ENCODE data around the gene MIA.

MIA gene

DNA sequence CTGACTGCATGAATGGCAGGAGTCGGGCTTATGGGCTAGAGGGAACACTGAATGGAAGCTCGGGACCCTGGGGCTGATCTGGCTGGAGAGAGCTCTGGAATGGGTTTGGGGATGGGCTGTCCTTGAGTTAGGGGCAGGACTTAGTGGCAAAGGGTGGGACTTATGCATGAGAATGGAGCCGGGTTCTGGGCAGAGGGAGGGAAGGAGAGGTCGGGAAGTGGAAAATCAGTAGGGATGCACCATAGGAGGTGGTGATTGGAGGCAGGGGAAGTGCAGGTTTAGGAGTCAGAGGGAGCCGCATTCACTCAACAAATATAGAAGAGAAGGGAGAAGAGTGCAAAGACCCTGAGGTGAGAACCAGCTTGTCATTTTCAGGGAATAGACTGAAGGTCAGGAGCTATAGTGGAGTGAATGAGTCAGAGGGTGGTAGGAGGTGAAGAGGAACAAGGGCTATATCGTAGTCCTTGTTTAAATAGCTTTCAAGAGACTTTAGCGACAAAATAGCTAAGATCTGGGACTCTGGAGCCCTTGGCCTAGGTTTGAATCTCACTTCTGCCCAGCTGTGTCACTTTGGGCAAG is 3.5 kb downstream of the MIA start (continued):
- TF ChIP-seq KLF17 (tag by site-specific recombination; IDR thresholded peaks at IDR 0.05), result peak; percentile 12; the same call in 1 of the 2 replicates
- TF ChIP-seq ZNF114 (tag by site-specific recombination; IDR thresholded peaks at IDR 0.05), result no peak
- no peak for TF ChIP-seq ZSCAN30 (tag by site-specific recombination; IDR thresholded peaks at IDR 0.05)
- peak; percentile 47 for TF ChIP-seq KLF16 (tag by site-specific recombination; IDR thresholded peaks at IDR 0.05)
- TF ChIP-seq ZNF701 (tag by site-specific recombination; IDR thresholded peaks at IDR 0.05), result no peak
- TF ChIP-seq, protein P1, sequence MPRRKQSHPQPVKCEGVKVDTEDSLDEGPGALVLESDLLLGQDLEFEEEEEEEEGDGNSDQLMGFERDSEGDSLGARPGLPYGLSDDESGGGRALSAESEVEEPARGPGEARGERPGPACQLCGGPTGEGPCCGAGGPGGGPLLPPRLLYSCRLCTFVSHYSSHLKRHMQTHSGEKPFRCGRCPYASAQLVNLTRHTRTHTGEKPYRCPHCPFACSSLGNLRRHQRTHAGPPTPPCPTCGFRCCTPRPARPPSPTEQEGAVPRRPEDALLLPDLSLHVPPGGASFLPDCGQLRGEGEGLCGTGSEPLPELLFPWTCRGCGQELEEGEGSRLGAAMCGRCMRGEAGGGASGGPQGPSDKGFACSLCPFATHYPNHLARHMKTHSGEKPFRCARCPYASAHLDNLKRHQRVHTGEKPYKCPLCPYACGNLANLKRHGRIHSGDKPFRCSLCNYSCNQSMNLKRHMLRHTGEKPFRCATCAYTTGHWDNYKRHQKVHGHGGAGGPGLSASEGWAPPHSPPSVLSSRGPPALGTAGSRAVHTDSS (tag by site-specific recombination; IDR thresholded peaks at IDR 0.05), result no peak
- TF ChIP-seq PATZ1 (tag by site-specific recombination; IDR thresholded peaks at IDR 0.05), result no peak
- TF ChIP-seq ZNF623 (tag by site-specific recombination; IDR thresholded peaks at IDR 0.05), result peak; percentile 22; the same call in 1 of the 2 replicates
- TF ChIP-seq, protein P2, sequence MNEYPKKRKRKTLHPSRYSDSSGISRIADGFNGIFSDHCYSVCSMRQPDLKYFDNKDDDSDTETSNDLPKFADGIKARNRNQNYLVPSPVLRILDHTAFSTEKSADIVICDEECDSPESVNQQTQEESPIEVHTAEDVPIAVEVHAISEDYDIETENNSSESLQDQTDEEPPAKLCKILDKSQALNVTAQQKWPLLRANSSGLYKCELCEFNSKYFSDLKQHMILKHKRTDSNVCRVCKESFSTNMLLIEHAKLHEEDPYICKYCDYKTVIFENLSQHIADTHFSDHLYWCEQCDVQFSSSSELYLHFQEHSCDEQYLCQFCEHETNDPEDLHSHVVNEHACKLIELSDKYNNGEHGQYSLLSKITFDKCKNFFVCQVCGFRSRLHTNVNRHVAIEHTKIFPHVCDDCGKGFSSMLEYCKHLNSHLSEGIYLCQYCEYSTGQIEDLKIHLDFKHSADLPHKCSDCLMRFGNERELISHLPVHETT (tag by site-specific recombination; IDR thresholded peaks at IDR 0.05), result no peak
- TF ChIP-seq ZNF37A (tag by site-specific recombination; IDR thresholded peaks at IDR 0.05), result no peak
- no peak for TF ChIP-seq ZNF350 (tag by site-specific recombination; IDR thresholded peaks at IDR 0.05)
- TF ChIP-seq, protein P3, sequence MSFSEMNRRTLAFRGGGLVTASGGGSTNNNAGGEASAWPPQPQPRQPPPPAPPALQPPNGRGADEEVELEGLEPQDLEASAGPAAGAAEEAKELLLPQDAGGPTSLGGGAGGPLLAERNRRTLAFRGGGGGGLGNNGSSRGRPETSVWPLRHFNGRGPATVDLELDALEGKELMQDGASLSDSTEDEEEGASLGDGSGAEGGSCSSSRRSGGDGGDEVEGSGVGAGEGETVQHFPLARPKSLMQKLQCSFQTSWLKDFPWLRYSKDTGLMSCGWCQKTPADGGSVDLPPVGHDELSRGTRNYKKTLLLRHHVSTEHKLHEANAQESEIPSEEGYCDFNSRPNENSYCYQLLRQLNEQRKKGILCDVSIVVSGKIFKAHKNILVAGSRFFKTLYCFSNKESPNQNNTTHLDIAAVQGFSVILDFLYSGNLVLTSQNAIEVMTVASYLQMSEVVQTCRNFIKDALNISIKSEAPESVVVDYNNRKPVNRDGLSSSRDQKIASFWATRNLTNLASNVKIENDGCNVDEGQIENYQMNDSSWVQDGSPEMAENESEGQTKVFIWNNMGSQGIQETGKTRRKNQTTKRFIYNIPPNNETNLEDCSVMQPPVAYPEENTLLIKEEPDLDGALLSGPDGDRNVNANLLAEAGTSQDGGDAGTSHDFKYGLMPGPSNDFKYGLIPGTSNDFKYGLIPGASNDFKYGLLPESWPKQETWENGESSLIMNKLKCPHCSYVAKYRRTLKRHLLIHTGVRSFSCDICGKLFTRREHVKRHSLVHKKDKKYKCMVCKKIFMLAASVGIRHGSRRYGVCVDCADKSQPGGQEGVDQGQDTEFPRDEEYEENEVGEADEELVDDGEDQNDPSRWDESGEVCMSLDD (tag by site-specific recombination; IDR thresholded peaks at IDR 0.05), result no peak
- TF ChIP-seq ZNF138 (tag by site-specific recombination; IDR thresholded peaks at IDR 0.05; ENCODE audit: borderline replicate concordance), result no peak
- peak; percentile 15; the same call in 1 of the 2 replicates for TF ChIP-seq PRDM1 (tag by site-specific recombination; IDR thresholded peaks at IDR 0.05)
- 0 out of 2 replicates have a peak, but pooled peaks have one; percentile 2 for TF ChIP-seq ZBTB21 (tag by site-specific recombination; IDR thresholded peaks at IDR 0.05)
- no peak for TF ChIP-seq ZNF624 (tag by site-specific recombination; IDR thresholded peaks at IDR 0.05)
- TF ChIP-seq SETDB1 (IDR thresholded peaks at IDR 0.05; ENCODE audit: insufficient read length, low read length), result no peak
- peak; percentile 74 for TF ChIP-seq SP2 (tag by site-specific recombination; IDR thresholded peaks at IDR 0.05)
- TF ChIP-seq GLIS1 (tag by site-specific recombination; IDR thresholded peaks at IDR 0.05), result 0 out of 2 replicates have a peak, but pooled peaks have one; percentile 6
- no peak for TF ChIP-seq ZNF391 (tag by site-specific recombination; IDR thresholded peaks at IDR 0.05; ENCODE audit: borderline replicate concordance, low read depth)
- TF ChIP-seq, protein P4, sequence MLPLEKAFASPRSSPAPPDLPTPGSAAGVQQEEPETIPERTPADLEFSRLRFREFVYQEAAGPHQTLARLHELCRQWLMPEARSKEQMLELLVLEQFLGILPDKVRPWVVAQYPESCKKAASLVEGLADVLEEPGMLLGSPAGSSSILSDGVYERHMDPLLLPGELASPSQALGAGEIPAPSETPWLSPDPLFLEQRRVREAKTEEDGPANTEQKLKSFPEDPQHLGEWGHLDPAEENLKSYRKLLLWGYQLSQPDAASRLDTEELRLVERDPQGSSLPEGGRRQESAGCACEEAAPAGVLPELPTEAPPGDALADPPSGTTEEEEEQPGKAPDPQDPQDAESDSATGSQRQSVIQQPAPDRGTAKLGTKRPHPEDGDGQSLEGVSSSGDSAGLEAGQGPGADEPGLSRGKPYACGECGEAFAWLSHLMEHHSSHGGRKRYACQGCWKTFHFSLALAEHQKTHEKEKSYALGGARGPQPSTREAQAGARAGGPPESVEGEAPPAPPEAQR (tag by site-specific recombination; IDR thresholded peaks at IDR 0.05), result no peak; the same call in 1 of the 2 replicates
- TF ChIP-seq ZNF501 (tag by site-specific recombination; IDR thresholded peaks at IDR 0.05), result no peak
- TF ChIP-seq ZFP69B (tag by site-specific recombination; IDR thresholded peaks at IDR 0.05), result no peak
- TF ChIP-seq GFI1B (tag by site-specific recombination; IDR thresholded peaks at IDR 0.05), result no peak
